HL-60 (cell line): ENCODE data around the gene RHOJ.

Experiments
- POLR2AphosphoS5 ChIP-seq: IDR thresholded peaks from 2 replicates; pipeline ENCODE4 v1.6.1; 2012; ENCODE audit warnings: low read depth
- SPI1 ChIP-seq: IDR thresholded peaks from 2 replicates; pipeline ENCODE4 v1.6.1; 2012; ENCODE audit warnings: low read depth, mild to moderate bottlenecking, borderline replicate concordance
- TF ChIP-seq, protein P1 (sequence below): IDR thresholded peaks from one replicate; pipeline ENCODE4 v1.5.1; 2011; ENCODE audit warnings: low read length, control low read depth, inconsistent platforms; ENCODE audit not compliant: insufficient read depth

DNA sequence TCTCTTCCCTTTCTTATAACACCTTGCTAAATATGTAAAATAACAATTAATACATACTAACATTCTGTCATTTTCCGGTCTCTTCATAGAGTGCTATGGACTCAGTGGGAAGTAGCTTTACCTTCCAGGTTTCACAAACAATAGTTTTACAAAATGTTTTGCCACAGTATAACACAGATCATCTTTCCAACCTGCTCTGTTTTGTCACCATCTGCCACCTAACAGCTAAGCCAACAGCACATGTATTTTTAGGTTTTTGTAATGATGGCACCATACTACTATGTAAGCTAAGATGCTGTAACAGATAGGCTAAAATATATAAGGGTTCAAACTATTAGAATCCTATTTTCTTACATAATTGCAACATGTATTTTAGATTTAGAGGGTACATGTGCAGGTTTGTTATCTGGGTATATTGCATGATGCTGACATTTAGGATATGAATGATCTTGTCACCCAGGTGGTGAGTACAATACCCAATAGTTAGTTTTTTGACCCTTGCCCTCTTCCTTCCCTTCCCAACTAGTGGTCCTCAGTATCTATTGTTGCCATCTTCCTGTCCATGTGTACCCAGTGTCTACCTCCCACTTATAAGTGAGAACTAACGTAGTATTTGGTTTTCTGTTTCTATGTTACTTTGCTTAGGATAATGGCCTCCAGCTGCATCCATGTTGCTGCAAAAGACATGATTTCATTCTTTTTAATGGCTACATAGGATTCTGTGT is 8.7 kb downstream of the RHOJ start:
- TF ChIP-seq POLR2AphosphoS5 (no peak), SPI1 (no peak)
- TF ChIP-seq, protein P1, sequence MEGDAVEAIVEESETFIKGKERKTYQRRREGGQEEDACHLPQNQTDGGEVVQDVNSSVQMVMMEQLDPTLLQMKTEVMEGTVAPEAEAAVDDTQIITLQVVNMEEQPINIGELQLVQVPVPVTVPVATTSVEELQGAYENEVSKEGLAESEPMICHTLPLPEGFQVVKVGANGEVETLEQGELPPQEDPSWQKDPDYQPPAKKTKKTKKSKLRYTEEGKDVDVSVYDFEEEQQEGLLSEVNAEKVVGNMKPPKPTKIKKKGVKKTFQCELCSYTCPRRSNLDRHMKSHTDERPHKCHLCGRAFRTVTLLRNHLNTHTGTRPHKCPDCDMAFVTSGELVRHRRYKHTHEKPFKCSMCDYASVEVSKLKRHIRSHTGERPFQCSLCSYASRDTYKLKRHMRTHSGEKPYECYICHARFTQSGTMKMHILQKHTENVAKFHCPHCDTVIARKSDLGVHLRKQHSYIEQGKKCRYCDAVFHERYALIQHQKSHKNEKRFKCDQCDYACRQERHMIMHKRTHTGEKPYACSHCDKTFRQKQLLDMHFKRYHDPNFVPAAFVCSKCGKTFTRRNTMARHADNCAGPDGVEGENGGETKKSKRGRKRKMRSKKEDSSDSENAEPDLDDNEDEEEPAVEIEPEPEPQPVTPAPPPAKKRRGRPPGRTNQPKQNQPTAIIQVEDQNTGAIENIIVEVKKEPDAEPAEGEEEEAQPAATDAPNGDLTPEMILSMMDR, result no peak
